Stimulated activated CD8-positive, alpha-beta memory T cell treated with anti-CD3 and anti-CD28 coated beads, Interleukin-2, amount 100 ng/mL, for 48 hours (primary cell): ENCODE measurements around the gene NCKAP5.
"Not testable (repeated sequence)": the region's sequence is repeated elsewhere in the genome, so short reads cannot be mapped to it uniquely, and the experiment has no call there.

Source experiments
- DNase-seq, 2 donors: peaks; one replicate each; pipeline ENCODE4 v3.0.0-alpha.2; 2020; ENCODE audit warnings: low read depth in 2 of 2

Gene NCKAP5

DNA sequence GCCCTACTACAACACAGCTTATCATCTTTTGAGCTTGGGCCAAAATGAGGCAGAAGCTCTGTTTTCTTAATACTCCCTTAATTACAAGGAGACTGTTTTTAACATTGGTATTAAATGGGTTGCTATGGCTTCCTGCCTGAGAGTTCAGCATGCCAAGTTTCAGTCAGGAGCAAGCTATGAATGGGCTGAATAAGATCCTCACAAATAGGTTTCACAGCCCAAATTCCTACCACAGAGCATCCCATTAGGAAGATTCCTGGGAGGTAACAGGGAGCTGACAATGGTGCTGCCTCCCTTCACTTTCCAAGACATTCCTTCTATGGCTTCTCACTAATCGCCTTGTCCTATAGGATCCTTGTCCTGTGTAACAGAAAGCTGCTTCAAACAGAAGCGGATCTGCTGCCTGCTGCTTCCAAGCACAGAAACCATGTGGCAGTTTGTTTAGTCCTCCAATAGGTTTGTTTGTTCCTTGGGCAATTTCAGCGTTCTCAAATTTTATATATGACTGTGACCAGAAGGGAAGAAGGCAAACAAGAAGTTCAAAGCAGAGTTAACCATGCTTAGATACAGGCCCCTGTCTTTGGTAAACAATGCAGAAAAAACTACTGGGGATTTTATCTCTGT is 70.9 kb downstream of the NCKAP5 start:
- no peak for DNase-seq

DNA sequence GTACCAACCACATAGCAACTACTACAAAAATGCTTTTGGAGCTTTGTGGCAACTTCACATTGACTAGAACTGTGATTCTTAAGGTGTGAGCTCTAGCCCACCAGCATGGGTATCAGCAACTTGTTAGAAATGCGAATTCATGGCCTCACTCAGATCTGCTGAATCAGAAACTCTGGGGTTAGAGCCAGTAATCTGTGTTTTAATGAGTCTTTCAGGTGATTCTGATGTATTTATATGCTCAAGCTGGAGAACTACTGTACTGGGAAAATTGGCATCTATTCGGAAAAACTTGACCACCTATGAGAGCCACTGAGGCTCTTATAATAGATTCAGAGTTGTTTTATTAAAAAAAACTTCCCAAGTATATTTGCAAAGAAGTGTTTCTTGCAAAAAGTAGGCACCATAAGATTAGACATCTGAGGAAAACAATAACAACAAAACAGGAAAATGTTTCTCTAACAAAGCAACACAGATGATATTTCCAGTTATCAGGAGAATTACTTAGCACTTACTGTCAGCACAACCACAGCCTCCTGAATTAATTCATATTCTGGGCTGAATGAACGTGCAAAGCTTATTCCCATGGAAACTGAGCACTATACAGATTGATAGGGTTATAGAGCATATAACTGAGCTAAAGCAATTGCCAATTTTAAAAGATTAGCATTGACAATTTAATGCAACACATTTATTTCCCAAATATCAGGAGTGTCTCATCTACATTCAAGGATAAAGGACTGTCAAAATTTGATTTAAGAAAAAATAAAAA is 71.6 kb downstream of the NCKAP5 start:
- DNase-seq = no peak

DNA sequence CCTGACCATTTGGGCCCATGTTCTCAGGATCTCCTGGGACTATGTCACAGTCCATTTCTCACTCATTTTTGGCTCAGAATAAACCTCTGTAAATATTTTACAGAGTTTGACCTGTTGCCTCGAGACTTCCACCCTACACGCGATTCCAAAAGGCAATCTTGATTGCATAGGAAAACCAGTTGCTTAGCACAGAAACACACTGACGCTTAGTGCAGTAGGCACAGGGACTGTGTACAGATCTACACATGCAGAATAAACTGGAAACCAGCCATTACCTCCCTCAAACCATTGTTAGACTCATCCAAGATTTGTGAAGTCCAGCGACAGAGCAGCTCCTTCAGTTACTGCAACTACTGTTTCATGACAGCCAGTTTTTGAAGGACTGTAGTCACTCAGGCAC is 73.0 kb downstream of the NCKAP5 start:
- DNase-seq = no peak

DNA sequence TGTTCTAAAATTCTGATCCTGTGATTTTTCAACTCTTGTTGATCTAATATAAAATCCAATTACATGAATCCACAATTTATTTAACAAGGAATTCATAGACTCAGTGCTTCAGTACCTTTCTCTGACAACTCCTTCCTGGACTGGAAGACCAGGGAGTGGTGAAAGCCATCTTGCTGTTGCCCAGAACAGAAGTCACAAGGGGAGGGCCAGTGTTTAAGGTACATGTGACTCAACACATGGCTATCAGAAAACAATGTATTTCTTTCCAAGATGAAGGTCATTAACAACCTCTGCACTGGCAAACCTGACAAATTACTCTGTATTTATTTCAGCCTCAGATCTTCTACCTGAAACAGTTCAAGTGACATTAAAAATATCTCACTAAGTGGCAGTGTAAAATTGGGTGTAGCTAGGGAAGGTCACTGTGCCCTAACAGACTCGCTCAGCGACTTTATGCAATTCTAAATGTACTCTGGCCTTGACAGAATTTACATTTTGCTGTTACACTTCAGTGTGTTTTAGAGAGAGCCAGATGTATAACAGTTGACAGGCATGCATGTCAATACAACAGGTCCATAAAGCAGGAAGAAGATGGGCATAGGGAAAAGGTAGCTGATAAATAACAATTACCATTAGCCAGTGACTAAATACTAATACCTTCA is 75.4 kb downstream of the NCKAP5 start:
- DNase-seq = no peak

DNA sequence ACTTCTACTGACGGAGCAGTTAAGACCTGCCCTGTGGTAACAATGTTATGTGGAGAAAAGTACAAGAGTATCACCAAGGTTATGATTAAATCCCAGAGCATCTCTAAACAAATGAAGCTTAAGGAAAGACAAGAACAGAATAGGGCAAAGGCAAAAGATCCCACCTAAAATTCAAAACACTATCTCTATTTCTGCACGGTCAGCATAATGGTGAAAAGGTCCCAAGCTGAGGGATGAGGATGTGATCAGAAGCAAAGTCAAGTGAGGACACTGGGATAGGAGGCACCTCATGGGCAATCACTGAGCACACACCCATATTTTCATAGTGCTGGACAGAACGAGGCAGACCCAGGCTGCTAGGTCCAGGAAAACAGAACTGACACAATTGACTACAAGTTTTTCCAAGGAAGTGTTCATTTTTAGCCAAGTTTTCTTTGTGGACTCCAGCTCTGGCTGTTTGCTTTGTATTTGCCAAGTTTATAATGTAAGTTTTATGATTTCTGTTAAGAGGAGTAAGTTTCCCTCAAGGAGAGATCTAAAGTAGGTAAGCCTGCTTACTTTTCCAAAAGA is 77.8 kb downstream of the NCKAP5 start:
- no peak for DNase-seq

DNA sequence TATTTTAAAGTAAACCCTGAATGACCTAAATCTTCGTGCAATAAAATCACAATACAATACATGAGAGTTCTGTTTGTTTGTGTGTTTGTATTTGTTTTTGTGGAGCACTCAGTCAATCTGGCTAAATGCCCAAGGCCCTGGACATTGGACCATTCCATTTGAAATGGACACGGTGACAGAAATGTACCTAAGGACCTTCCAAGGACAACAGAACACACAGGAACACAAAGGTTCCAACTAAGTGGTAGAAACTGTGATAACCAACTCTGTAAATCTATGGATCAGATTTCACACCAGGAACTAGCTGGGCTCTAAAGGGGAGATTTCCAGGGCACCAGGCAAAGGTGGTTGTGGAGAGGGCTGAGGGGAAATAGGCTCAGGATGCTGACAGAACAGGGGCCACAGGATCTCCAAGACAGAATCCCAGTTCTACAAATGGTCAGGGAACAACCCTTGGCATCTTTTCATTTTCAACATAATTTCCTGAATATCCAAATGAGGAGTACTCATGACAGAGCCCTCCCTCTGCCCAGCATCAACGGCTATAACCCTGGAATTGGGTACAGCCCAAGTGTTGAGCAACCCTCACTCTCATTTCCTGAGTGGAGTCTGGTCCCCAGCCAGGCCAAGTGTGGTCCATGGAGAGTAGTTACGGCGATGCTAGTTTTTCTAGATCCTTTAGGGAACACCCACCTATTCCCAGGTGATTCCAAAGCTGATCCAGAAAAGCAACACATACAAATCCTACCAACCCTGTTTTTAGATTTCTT is 78.4 kb downstream of the NCKAP5 start:
- no peak for DNase-seq

DNA sequence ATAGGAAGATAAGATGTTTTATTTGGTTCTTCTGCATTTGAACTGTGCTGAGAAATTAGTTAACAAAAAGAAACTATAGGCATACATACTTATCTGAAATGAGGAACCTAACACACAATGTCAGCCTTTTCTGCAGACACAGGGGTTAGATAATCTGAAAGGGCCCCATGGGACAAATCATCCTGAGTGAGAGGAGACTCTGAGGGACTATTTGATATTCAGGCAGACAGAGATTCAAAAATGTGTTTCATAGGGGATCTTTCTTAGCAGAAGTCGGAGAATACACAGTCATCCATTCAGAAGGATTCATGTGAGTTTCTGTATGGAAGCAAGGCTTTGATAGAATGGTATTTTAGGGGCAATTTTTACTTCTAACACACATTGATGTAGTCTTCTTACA is 79.1 kb downstream of the NCKAP5 start:
- no peak for DNase-seq

DNA sequence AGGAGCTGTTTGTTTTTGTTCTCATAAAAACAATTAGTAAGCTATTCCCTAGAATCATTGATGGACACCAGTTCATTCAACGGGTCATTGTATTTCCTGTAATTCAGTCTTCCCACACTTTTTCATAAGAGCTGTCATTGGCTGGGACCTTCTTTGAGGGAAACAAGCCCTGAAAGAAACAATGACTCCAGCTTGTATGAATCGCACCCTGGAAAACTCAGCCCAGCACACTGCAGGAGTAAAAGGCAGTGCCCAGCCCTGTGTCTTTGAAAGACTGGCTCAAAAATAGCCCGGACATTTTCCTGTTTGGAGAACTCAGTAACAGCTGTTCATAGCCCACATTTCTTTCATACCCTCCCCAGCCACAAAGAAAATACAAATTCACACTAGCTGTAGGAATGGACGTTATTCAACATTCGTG is 81.5 kb downstream of the NCKAP5 start:
- no peak for DNase-seq

DNA sequence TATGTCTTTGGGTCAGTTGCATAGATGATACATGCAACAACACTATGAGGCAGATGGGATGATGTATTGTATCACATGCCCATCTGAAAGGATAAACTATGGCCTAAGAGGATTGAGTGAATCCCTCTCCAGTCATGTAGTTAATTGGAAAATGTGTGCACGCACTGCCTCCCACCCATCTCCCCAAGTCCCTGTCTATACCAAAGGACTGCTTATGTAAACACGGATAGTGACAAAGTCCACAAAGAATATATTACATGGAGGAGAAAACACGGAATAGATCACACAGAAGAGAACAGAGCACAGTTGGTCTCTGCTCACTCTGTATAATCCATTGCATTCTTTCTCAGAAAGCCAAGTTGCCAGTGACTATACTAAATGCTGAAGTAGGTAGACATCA is 82.4 kb downstream of the NCKAP5 start:
- DNase-seq = no peak

DNA sequence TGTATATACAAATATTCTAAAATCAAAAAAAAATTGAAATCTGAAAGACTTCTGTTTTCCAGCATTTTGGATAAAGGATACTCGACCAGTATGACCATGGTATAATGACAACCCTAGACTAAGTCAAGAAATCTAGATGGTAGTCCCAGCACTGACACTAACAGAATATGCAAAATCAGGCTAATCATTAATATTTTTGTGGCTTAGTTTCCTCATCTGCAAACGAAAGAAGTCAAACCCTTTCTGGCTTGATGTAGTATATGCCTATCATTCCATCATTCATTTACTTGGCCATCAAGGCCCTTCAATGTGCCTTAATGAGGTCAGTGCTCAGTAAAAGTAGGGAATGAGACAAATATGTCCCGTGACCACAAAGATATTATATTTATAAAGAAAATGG is 83.5 kb downstream of the NCKAP5 start:
- DNase-seq = no peak

DNA sequence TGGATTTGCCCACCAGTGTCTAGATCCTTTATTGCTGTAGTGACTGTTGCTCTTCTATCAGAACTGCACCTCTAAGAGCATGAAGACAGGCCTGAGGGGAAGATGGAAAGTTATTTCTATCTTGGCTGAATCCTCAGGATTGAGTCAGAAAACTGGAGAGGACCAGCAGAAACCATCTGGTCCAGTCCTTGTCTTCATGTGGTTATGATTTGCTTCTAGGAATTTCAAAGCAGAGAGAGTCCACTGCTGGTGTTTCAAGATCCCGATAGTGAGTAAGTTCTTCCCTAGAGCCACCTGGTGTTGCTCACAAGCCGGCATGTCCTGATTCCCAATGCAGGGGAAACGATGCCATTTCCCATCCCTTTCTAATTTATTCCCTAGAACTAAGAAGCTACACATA is 84.2 kb downstream of the NCKAP5 start:
- DNase-seq = no peak

DNA sequence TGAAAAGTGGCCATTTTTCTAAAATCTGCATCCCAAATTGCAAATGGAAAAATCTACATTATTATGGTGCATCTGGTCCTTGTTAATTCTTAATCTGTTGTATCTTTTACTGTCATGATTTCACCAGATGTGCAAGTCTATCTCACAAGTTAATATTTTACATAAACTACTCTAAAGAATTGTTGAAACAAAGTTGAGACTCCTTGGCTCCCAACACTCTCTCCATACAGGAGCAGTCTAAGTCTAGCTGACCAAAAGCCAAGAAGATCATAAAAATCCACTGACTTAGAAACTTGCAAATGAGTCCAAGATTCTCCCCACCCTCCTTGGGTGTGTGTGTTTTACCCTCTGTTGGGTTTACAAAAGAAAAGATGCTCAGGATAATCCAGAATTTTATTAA is 85.1 kb downstream of the NCKAP5 start:
- DNase-seq = no peak

DNA sequence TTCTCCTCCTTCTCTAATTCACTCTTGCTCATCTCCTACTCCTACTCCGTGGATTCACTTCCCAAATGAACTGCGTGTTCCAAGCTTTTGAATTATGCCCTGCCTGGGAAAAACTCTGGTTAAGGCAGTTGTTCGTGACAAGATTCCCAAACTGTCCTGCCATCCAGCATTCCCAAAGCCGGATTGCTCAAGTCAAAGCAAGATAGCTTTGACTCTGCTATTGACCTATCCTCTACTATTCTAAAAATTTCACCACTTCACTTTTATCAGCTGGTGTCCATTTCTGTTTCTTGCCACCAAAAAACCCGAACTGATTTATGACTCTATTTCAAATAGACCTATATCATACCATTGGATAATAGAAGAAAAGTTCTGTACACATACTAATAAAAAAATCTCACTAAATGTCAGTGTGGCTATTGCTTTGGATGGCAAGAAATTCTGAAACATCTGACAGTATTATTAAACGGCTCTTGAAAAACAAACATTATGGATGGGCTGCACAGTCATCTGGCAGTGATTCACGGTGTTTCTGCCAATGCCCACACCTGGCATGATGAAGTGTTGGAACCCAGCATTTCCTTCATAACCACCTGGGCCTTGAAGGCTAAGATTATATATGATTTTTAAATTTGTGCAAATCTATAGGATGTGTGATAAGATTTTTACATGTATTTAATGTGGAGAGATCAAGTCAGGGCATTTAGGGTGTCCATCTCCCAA is 87.4 kb downstream of the NCKAP5 start:
- DNase-seq = no peak

DNA sequence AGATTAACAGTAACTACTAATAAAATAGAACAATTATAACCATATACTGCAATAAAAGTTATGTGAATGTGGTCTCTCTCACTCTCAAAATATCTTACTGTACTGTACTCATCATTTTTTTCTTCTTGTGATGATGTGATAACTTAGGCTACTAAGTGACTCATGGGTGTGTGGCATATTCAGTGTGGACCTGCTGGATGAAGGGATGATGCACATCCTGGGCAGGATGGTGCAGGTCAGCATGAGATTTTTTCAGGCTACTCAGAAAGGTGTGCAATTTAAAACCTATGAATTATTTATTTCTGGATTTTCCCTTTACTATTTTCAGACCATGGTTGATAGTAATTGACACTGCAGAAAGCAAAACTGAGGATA is 90.7 kb downstream of the NCKAP5 start:
- DNase-seq = no peak

DNA sequence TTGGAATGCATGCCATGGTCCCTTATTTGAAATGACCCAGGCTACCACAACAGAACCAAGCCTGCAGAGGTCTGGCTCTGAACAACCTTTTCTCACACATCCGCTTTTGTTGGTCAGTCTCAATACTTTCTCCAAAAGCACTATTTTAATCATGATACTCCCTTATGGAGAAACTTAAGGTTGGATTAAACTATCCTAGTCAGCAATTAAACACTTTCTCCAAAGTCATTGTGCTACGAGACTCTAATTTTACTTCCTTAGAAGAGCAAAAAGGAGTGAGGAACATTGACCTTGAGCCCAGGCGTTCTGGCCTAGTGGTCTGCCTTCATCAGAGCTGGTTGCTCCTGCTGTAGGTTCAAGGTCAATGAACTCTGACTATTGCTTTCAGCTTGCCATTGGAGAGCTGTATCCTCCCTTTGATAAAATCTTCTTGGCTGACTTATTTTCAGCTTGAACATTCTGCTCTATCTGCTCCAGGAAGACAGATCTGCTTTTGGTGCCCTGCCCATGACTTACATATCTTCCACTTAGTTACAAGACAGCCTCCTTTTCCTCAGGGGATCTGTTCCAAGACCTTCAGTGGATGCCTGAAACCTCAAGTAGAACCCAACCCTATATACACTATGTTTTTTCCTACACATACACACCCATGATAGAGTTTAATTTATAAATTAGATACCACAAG is 91.2 kb downstream of the NCKAP5 start:
- no peak for DNase-seq

DNA sequence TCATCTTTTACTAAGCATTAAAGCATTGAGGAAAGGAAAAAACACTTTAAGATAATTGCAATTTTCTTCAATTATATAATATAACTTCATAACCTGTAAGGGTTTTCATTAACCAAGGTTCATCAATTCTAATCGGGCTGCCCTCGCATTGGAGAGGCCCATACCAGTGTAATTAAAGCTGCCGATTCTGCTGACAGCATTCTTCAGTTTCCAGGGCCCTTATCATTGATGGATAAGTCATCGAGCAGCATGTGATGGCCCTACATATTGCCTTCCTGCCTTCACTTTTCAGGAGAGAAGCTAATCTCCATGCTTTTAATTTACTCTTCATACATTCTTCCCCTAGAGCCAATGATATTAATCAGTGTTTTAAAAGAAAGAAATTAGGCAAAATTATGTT is 92.0 kb downstream of the NCKAP5 start:
- no peak for DNase-seq

DNA sequence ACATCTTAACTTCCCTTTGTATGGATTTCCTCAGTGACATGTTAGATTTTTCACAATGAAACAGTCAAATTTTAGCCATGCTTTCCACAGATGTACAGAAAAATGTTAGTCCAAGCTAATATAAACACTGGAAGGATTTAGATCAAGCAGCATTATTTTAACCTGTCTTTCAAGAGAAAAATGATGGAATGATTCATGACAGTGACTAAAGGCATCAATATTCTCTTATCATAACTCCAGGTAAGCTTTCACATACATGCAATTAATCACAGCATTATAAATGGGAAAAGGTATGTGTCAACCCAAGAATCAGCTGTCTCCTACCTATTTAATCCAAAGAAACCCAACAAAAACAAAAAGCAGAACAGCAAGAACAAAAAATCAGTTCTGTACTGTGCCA is 92.7 kb downstream of the NCKAP5 start:
- DNase-seq = no peak

DNA sequence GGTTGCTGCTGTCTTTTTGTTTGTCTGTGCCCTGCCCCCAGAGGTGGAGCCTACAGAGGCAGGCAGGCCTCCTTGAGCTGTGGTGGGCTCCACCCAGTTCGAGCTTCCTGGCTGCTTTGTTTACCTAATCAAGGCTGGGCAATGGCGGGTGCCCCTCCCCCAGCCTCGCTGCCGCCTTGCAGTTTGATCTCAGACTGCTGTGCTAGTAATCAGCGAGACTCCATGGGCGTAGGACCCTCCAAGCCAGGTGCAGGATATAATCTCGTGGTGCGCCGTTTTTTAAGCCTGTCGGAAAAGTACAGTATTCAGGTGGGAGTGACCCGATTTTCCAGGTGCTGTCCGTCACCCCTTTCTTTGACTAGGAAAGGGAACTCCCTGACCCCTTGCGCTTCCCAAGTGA is 97.8 kb downstream of the NCKAP5 start:
- DNase-seq = not testable (repeated sequence)

DNA sequence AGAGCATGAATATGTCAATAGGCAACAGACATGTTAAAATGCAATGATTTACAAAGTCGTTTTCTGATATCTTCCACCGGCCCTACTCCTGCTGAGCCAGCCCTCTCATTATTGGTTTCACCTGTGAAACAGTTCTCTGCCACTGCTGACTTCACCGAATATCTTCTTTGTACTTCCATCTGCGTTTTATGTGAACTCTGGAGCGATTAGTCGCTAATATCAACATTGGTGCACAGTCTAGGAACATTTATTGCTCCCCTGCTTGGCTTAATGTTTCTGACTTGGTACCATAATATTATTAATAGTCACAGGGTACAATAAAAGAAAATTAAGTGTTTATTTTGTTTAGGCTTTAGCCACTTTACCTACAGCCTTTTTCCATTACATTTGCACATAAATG is 105.5 kb downstream of the NCKAP5 start:
- DNase-seq = no peak

DNA sequence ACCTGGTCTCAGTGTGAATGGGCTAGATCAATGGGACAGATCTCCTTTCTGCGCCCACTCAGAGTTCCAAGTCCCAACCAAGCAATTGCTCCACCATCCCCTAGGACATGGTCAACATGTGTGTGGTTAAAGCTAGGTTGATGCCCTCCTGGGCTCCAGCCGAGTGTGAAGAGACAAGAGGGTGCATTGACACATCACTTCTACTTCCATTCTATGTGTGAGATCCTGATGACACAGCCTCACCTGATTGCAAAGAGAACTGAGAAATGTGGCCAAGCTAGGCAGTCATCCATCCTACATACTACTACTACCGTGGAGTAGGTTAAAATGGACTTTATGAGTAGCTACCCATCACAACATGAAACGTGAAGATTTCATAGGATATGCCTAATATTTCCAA is 106.8 kb downstream of the NCKAP5 start:
- no peak for DNase-seq

DNA sequence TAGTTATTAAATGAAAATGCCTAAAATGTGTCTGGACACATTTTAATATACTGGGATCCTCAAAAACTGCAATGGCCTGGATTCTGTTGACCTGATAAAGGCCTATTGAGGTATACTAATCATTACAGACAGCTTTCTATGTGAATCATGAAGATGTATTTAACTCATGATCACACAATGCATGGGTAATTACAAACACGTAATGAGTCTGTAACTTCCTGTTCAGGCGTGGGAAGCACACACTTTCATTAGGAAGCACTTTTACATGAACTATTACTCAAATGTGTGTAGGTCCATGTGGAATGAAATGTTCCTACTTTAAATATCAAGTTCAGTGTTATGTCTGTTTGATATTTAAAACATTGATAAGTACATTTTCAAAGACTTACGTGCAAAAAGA is 108.7 kb downstream of the NCKAP5 start:
- DNase-seq = no peak
